ENCODE results near the gene MAMDC2. TPM values are rescaled to one million over a fixed set of nuclear protein-coding genes. Genes with fewer than 3 reads are reported as not detected.

MAMDC2 gene
- total RNA-seq, 1 experiment from 2014 or later = 1.2 TPM

DNA sequence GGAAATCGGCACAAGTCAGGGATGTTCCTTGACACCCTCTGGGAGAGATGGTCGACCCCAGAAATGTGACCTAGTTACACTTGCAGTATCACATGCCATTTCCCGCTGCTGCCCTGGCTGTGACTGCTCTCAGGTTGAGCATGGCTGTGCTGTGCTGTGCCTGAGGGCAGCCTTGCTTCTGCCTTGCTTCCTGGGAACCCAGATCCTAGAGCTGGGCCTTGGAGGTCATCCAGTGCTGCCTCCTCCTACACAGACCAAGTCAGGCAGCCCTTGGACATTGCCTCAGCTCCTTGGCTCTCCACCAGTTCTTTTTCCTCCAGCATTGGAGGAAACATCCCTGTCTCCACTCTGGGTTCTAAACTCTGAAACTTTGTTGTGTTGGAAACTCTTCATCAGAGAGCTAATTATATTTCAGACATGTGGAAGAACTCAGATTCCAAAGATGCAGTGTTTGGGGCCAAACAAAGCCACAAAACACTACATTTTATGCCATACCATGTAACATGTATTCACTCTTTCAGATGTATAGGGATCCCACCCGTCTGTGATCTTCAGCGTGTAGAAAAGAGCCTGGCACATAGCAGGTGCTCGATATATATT is 6.1 kb downstream of the MAMDC2 start:
- Histone ChIP-seq H3K9ac (ENCODE audit: low read length) (no peak overlapping the region), H3K79me2 (ENCODE audit: insufficient read depth, low read length) (no peaks in the 10 kb centered on the region), H3K4me3 (replicated peaks in 1 of 2; ENCODE audit: low read depth in 1 of 2, low read length in 2 of 2) (no peak overlapping the region), H3K4me1 (ENCODE audit: control insufficient read depth in 1 of 2, insufficient read depth in 2 of 2, low read length in 2 of 2) (peaks cover 36 to 40% of the 10 kb centered on the region in 2 experiments), H2AFZ (ENCODE audit: low read depth, low read length, poor library complexity, severe bottlenecking) (no peak overlapping the region), H3K27me3 (ENCODE audit: insufficient read depth, low read length) (no peaks in the 10 kb centered on the region), H3K4me2 (ENCODE audit: low read length) (no peak overlapping the region), H3K27ac (ENCODE audit: low read depth, low read length) (no peak overlapping the region), H3K9me2 (ENCODE audit: insufficient read depth) (no peaks in the 10 kb centered on the region), H3K9me3 (ENCODE audit: control insufficient read depth in 1 of 2, insufficient read depth in 1 of 2, low read depth in 1 of 2, low read length in 2 of 2) (no peaks in the 10 kb centered on the region), H3K36me3 (ENCODE audit: control insufficient read depth in 1 of 2, insufficient read depth in 2 of 2, low read length in 2 of 2) (no peaks in the 10 kb centered on the region), H4K20me1 (ENCODE audit: insufficient read depth) (no peaks in the 10 kb centered on the region)
- ChIA-PET POLR2A (no interaction called here), RAD21 (ENCODE audit: low non-redundant PET in 1 of 2, low total read pairs in 2 of 2, uncharacterized antibody in 2 of 2, unreplicated experiment in 2 of 2) (no interaction called here), CTCF (no interaction called here)
- no TSS peak for BruUV-seq (replicated peaks)
- no peak for TF ChIP-seq YY1 (IDR thresholded peaks at IDR 0.05; ENCODE audit: extremely low read depth, insufficient replicate concordance, low read depth, low read length)
- TF ChIP-seq EZH2 (IDR thresholded peaks at IDR 0.05) = no peak
- TF ChIP-seq, protein P1, sequence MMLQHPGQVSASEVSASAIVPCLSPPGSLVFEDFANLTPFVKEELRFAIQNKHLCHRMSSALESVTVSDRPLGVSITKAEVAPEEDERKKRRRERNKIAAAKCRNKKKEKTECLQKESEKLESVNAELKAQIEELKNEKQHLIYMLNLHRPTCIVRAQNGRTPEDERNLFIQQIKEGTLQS (IDR thresholded peaks at IDR 0.05) = no peak
- TF ChIP-seq FOSL1 (IDR thresholded peaks at IDR 0.05; ENCODE audit: low read depth) = no peak
- TF ChIP-seq SIN3A (IDR thresholded peaks at IDR 0.05; ENCODE audit: low read depth) = no peak
- no peak for TF ChIP-seq ZFX (IDR thresholded peaks at IDR 0.05)
- TF ChIP-seq POLR2A (IDR thresholded peaks at IDR 0.05; ENCODE audit: borderline replicate concordance, extremely low read depth, insufficient read depth, insufficient read length) = no peak
- TF ChIP-seq, protein P2, sequence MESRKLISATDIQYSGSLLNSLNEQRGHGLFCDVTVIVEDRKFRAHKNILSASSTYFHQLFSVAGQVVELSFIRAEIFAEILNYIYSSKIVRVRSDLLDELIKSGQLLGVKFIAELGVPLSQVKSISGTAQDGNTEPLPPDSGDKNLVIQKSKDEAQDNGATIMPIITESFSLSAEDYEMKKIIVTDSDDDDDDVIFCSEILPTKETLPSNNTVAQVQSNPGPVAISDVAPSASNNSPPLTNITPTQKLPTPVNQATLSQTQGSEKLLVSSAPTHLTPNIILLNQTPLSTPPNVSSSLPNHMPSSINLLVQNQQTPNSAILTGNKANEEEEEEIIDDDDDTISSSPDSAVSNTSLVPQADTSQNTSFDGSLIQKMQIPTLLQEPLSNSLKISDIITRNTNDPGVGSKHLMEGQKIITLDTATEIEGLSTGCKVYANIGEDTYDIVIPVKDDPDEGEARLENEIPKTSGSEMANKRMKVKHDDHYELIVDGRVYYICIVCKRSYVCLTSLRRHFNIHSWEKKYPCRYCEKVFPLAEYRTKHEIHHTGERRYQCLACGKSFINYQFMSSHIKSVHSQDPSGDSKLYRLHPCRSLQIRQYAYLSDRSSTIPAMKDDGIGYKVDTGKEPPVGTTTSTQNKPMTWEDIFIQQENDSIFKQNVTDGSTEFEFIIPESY (IDR thresholded peaks at IDR 0.05; ENCODE audit: extremely low read depth, insufficient replicate concordance, low read length) = no peak
- TF ChIP-seq ZNF274 (IDR thresholded peaks at IDR 0.05; ENCODE audit: low read depth, low read length) = no peak
- no peak for TF ChIP-seq EGR1 (IDR thresholded peaks at IDR 0.05; ENCODE audit: low read depth)
- no peak for TF ChIP-seq SRF (IDR thresholded peaks at IDR 0.05; ENCODE audit: low read depth)
- no peak for TF ChIP-seq SP1 (IDR thresholded peaks at IDR 0.05; ENCODE audit: low read depth)
- no peak for TF ChIP-seq CBX3 (IDR thresholded peaks at IDR 0.05; ENCODE audit: low read depth)
- no peak for TF ChIP-seq RAD21 (IDR thresholded peaks at IDR 0.05; ENCODE audit: low read depth)
- TF ChIP-seq, protein P3, sequence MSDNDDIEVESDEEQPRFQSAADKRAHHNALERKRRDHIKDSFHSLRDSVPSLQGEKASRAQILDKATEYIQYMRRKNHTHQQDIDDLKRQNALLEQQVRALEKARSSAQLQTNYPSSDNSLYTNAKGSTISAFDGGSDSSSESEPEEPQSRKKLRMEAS (IDR thresholded peaks at IDR 0.05) = no peak
- TF ChIP-seq ELF1 (IDR thresholded peaks at IDR 0.05; ENCODE audit: borderline replicate concordance, low read depth) = no peak
- TF ChIP-seq TCF7L2 (IDR thresholded peaks at IDR 0.05; ENCODE audit: borderline replicate concordance, extremely low read depth, insufficient read depth, insufficient read length) = no peak
- TF ChIP-seq CEBPB (IDR thresholded peaks at IDR 0.05; ENCODE audit: low read depth) = no peak
- no peak for ATAC-seq
- no peak for DNase-seq (ENCODE audit: low read depth, low spot score)
- intact Hi-C loops (cut with micrococcal nuclease) = no loop called here

Measured in HCT116 (cell line).